ENCODE measurements around the gene CUL2. TPM values are rescaled to one million over a fixed set of nuclear protein-coding genes. Genes with fewer than 3 reads are reported as not detected.

Gene CUL2
- total and polyA plus RNA-seq, 10 donors = 7.8 to 37.5 (median 20.5) TPM

DNA sequence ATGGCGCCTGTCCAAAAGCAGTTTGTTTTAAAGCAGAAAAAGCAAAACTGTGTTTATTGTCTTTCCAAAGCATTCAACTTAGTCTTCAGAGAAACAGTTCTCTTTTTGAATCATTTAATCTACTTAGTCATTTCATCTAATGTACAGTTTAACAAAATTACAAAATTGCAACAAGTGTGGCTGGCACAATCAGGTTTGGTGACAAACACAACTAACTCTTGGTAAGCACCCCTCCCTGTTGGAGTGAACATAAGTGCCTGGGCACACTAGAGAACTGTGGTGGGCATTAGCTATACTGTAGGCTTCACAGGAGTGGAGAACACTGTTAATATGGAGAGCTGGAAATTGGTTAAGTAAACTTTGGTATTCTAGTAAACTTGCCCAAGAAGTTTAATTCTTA lies 43.4 kb upstream of the CUL2 start:
- intact Hi-C loops (cut with DNase I; ENCODE audit: low total_unique reads) = no loop called here
- no peak for DNase-seq
- H3K4me1 ChIP-seq = peaks cover 0 to 84% (median 62%) of the 10 kb centered on the region in 6 donors
- no peaks in the 10 kb centered on the region for H3K36me3 ChIP-seq
- no peak overlapping the region for H3K4me3 ChIP-seq
- H3K27me3 ChIP-seq (replicated peaks in 1 of 7) = no peaks in the 10 kb centered on the region
- peak overlapping the region in 2 of 8 donors; percentile 72 to 86 for H3K27ac ChIP-seq
- H3K9me3 ChIP-seq = no peaks in the 10 kb centered on the region
- TF ChIP-seq CTCF (IDR thresholded peaks at IDR 0.05 in 8 of 11, conservative IDR thresholded peaks at IDR 0.05 in 3 of 11) (no peak), POLR2AphosphoS5 (IDR thresholded peaks at IDR 0.05) (no peak), POLR2A (IDR thresholded peaks at IDR 0.05) (no peak)
- 37 to 100% (median 97%) methylated on average over 1 of the region's 1 CpG for WGBS, 5 donors

DNA sequence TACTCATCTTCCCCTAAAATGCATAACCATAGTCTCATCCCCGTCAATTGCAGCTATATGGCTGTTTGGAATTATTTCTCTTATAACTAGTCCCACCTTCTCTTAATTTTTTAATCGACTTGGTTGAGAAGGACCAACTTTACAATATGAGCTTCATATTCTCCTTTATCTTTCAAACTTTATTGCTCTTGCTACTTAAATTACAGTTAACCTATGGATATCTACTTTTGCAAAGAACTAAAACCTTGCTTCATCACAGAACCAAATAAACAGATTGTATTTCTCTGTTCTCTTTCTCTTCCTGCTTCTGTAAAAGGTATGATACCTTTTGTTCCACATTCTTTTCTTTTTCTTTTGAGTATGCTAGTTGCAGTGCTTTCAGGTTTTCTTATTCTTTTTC lies 42.6 kb upstream of the CUL2 start:
- WGBS, 5 donors = 83 to 97% (median 87%) methylated on average over 2 of the region's 2 CpGs
- TF ChIP-seq POLR2A (IDR thresholded peaks at IDR 0.05) = no peak
- TF ChIP-seq POLR2AphosphoS5 (IDR thresholded peaks at IDR 0.05) = no peak
- TF ChIP-seq CTCF (IDR thresholded peaks at IDR 0.05 in 8 of 11, conservative IDR thresholded peaks at IDR 0.05 in 3 of 11) = no peak

GRCh38 chr10:35130663-35131062 lies 40.5 kb upstream of the CUL2 start:
- Histone ChIP-seq H3K36me3 (no peaks in the 10 kb centered on the region), H3K4me3 (no peak overlapping the region), H3K27ac (peak overlapping the region in 6 of 8 donors; percentile 10 to 86 (median 70)), H3K4me1 (peaks cover 0 to 80% (median 60%) of the 10 kb centered on the region in 6 donors), H3K9me3 (no peaks in the 10 kb centered on the region), H3K27me3 (replicated peaks in 1 of 7) (no peaks in the 10 kb centered on the region)
- DNase-seq = no peak
- intact Hi-C loops (cut with DNase I; ENCODE audit: low total_unique reads) = no loop called here
- WGBS, 5 donors = 62 to 78% (median 71%) methylated on average over 4 of the region's 4 CpGs
- TF ChIP-seq POLR2AphosphoS5 (IDR thresholded peaks at IDR 0.05) (no peak), POLR2A (IDR thresholded peaks at IDR 0.05) (no peak), CTCF (IDR thresholded peaks at IDR 0.05 in 8 of 11, conservative IDR thresholded peaks at IDR 0.05 in 3 of 11) (no peak)

More for the DNA sequence above, 42.6 kb upstream of the CUL2 start:
- H3K9me3 ChIP-seq = no peaks in the 10 kb centered on the region
- intact Hi-C loops (cut with DNase I; ENCODE audit: low total_unique reads) = no loop called here
- no peak for DNase-seq
- peaks cover 0 to 87% (median 64%) of the 10 kb centered on the region in 6 donors for H3K4me1 ChIP-seq
- H3K27ac ChIP-seq = peak overlapping the region in 7 of 8 donors; percentile 10 to 86 (median 68)
- H3K36me3 ChIP-seq = no peaks in the 10 kb centered on the region
- no peak overlapping the region for H3K4me3 ChIP-seq
- no peaks in the 10 kb centered on the region for H3K27me3 ChIP-seq (replicated peaks in 1 of 7)

GRCh38 chr10:35129185-35129674 lies 39.1 kb upstream of the CUL2 start:
- Histone ChIP-seq H3K36me3 (no peaks in the 10 kb centered on the region), H3K4me3 (peak overlapping the region in 1 of 8 donors; percentile 77), H3K9me3 (no peaks in the 10 kb centered on the region), H3K4me1 (peaks cover 0 to 73% (median 60%) of the 10 kb centered on the region in 6 donors), H3K27ac (peak overlapping the region in 3 of 8 donors; percentile 100), H3K27me3 (replicated peaks in 1 of 7) (no peaks in the 10 kb centered on the region)
- TF ChIP-seq POLR2A (IDR thresholded peaks at IDR 0.05) (no peak), POLR2AphosphoS5 (IDR thresholded peaks at IDR 0.05) (no peak), CTCF (IDR thresholded peaks at IDR 0.05 in 8 of 11, conservative IDR thresholded peaks at IDR 0.05 in 3 of 11) (no peak)
- intact Hi-C loops (cut with DNase I; ENCODE audit: low total_unique reads) = no loop called here
- 92 to 100% (median 94%) methylated on average over 1 of the region's 1 CpG for WGBS, 5 donors
- no peak for DNase-seq

Measured in spleen (tissue), 11 donors.